ENCODE measurements around the gene NOTCH1.

GRCh38 chr9:136554870-136555269 is 9.0 kb upstream of the NOTCH1 start:
- no peak for TF ChIP-seq EZH2 (IDR thresholded peaks at IDR 0.05; ENCODE audit: borderline replicate concordance, low read depth, low read length, severe bottlenecking)
- no peak for TF ChIP-seq CTCF (IDR thresholded peaks at IDR 0.05; ENCODE audit: borderline replicate concordance, extremely low read depth, low read length, poor library complexity, severe bottlenecking)

Measured in DND-41 (cell line).